Vagina (tissue), 2 donors: Measurements from ENCODE around the gene RAB20. TPM values are rescaled to one million over a fixed set of nuclear protein-coding genes. Genes with fewer than 3 reads are reported as not detected.
"Not testable (repeated sequence)": the region's sequence is repeated elsewhere in the genome, so short reads cannot be mapped to it uniquely, and the experiment has no call there.

Experiments
- DNase-seq, 2 donors: peaks; one replicate each; pipeline ENCODE4 v3.0.0-alpha.2; 2017; ENCODE audit errors: extremely low spot score in 2 of 2
- H3K27ac ChIP-seq: fragments of 200-600 bp; sonication (generic); one replicate; pipeline ENCODE4 v1.5.1; 2019
- H3K27me3 ChIP-seq: fragments of 200-600 bp; sonication (generic); one replicate; pipeline ENCODE4 v1.5.1; 2019
- H3K36me3 ChIP-seq, 2 donors: fragments of 200-600 bp; sonication (generic); one replicate each; pipeline ENCODE4 v1.5.1; 2017 to 2019
- H3K4me1 ChIP-seq: fragments of 200-600 bp; sonication (generic); one replicate; pipeline ENCODE4 v1.5.1; 2019
- H3K4me3 ChIP-seq, 2 donors: fragments of 200-600 bp; sonication (generic); 1 replicate in 1 of 2; 2 replicates in 1 of 2; pipeline ENCODE4 v1.5.1; 2016 to 2019
- H3K9me3 ChIP-seq: fragments of 200-600 bp; sonication (generic); one replicate; pipeline ENCODE4 v1.5.1; 2019
- POLR2A ChIP-seq, 2 donors: fragments of 450-650 bp; IDR thresholded peaks; one replicate each; pipeline ENCODE4 v1.6.1; 2017; ENCODE audit warnings: antibody characterized with exemption in 2 of 2, mild to moderate bottlenecking in 2 of 2, moderate library complexity in 2 of 2
- POLR2AphosphoS5 ChIP-seq, 2 donors: sonication (generic); formaldehyde crosslinking; IDR thresholded peaks; one replicate each; pipeline ENCODE4 v1.9.0; 2017; ENCODE audit warnings: antibody characterized with exemption in 2 of 2, mild to moderate bottlenecking in 2 of 2, low read depth in 1 of 2; ENCODE audit not compliant: insufficient read depth in 1 of 2
- intact Hi-C: fragments of 100-400 bp; cut with DNase I; formaldehyde crosslinking; loops from one replicate; pipeline ENCODE4 v1.15.1; 2023
- total RNA-seq: library from RNA; depleted of rRNA; stranded (reverse); fragments of >200 nt; gene quantifications from one replicate; pipeline ENCODE4 v1.2.3, GENCODE V29; 2016
- TF ChIP-seq, protein P1 (sequence below), 3 experiments: fragments of 450-650 bp in 2 of 3; fragments of 200-600 bp in 1 of 3; sonication (generic) in 1 of 3; IDR thresholded peaks; one replicate each; pipeline ENCODE4 v1.5.1; 2017 to 2019; ENCODE audit warnings: antibody characterized with exemption in 3 of 3, mild to moderate bottlenecking in 2 of 3, moderate library complexity in 2 of 3

The RAB20 gene
- total RNA-seq, 1 donor from 2014 or later = 15.2 TPM

DNA sequence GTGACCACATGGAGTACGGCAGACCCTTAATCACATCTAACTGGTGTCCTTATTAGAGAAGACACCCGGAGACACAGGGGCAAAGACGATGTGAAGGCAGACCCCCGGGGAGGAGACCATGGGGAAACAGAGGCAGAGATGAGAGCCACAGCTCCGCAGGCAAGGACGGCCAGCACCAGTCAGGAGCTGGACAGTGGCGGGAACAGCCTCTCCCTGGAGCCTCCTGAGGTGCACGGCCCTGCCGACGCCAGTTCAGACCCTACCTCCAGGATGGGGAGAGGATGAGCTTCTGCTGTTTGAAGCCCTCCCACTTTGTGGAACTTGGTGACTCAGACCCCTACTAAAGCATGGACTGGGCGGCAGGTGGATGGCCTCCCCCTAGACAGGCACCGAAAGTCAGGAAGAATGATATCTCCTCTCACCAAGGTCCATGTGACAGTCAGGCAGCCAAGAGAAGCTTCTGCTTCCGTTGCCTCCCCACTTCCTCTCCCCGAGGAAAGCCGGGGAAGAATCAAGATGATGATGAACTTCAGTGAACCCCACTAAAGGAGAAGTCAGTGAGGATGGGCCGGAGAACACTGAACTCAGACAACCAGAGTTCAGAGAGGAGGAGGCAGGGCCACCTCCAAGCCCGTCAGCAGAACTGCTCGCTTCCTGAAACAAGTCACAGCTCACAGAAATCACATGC is 25.4 kb downstream of the RAB20 start:
- DNase-seq = no peak
- no peaks in the 10 kb centered on the region for H3K27me3 ChIP-seq
- no peak overlapping the region for H3K27ac ChIP-seq
- H3K9me3 ChIP-seq = no peaks in the 10 kb centered on the region
- no peaks in the 10 kb centered on the region for H3K4me1 ChIP-seq
- intact Hi-C loops = no loop called here
- H3K4me3 ChIP-seq = no peak overlapping the region
- no peaks in the 10 kb centered on the region for H3K36me3 ChIP-seq
- TF ChIP-seq POLR2A (IDR thresholded peaks at IDR 0.05) (no peak), POLR2AphosphoS5 (IDR thresholded peaks at IDR 0.05; ENCODE audit: insufficient read depth in 1 of 2, low read depth in 1 of 2) (no peak)
- TF ChIP-seq, protein P1, sequence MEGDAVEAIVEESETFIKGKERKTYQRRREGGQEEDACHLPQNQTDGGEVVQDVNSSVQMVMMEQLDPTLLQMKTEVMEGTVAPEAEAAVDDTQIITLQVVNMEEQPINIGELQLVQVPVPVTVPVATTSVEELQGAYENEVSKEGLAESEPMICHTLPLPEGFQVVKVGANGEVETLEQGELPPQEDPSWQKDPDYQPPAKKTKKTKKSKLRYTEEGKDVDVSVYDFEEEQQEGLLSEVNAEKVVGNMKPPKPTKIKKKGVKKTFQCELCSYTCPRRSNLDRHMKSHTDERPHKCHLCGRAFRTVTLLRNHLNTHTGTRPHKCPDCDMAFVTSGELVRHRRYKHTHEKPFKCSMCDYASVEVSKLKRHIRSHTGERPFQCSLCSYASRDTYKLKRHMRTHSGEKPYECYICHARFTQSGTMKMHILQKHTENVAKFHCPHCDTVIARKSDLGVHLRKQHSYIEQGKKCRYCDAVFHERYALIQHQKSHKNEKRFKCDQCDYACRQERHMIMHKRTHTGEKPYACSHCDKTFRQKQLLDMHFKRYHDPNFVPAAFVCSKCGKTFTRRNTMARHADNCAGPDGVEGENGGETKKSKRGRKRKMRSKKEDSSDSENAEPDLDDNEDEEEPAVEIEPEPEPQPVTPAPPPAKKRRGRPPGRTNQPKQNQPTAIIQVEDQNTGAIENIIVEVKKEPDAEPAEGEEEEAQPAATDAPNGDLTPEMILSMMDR (IDR thresholded peaks at IDR 0.05) = no peak

DNA sequence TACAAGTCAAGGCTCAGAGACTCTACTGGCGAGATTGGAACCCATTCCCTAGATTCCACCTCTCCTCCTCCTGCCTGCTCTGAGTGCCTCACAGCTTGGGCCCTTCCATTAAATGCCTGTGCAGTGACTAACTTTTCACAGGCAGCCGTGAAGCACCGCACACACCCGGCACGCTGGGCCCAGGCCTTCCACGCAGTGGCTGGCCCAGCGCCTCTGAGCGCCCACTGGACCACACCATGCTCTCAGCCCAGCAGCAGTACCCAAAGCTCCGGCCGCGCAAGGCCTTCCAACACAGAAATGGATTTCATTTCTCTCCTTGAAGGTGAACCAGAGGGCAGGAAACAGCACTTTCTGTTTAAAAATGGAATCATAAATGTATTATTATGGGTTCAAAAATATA is 26.0 kb downstream of the RAB20 start:
- Histone ChIP-seq H3K27me3 (no peaks in the 10 kb centered on the region), H3K36me3 (no peaks in the 10 kb centered on the region), H3K9me3 (no peaks in the 10 kb centered on the region), H3K27ac (no peak overlapping the region), H3K4me3 (no peak overlapping the region), H3K4me1 (no peaks in the 10 kb centered on the region)
- intact Hi-C loops = no loop called here
- TF ChIP-seq, protein P1 (IDR thresholded peaks at IDR 0.05) = no peak
- TF ChIP-seq POLR2A (IDR thresholded peaks at IDR 0.05) (no peak), POLR2AphosphoS5 (IDR thresholded peaks at IDR 0.05; ENCODE audit: insufficient read depth in 1 of 2, low read depth in 1 of 2) (no peak)
- DNase-seq = no peak

DNA sequence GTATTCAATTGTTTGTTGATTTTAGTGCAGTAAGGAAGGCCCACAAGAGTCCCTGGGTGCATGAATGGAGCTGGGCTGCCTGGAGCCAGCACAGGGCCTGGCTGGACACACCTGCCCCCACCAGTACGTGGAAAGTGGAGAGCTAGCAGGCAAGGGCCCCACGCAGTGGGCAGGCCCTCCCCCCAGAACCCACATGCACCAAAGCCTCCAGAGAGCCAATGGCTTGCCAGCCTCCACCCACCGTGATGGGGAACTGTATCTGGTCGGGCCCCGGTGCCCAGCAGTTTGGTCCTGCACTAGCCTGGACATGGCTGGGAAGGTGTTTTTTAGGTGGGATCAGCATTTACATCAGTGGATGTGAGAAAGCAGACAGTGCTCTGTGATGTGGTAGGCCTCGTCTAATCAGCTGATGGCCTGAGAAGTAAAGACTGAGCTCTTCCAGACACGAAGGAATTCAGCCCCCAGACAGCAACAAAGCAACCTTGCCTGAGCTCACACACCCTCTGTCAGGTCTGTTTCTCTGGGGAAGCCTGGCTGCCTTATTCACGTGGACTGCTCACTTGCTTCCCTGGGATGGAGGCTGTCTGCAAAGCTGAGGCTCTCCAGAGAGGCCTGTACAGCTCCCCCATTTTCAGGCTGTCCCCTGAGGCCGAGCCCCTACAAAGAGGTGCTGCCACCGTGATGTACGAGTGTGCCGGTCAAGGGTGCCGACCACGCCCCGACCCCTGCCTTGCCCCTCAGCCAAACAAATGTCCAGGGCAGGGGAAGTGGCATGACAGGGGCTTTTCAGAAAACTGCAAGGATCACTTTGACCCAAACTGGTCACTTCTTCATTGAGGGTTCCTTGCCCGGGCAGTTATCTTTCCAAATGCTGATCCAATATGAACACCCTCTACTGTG is 27.5 kb downstream of the RAB20 start:
- no peak overlapping the region for H3K27ac ChIP-seq
- H3K27me3 ChIP-seq = no peaks in the 10 kb centered on the region
- DNase-seq = no peak
- no peak overlapping the region for H3K4me3 ChIP-seq
- TF ChIP-seq POLR2A (IDR thresholded peaks at IDR 0.05) = no peak
- TF ChIP-seq, protein P1 (IDR thresholded peaks at IDR 0.05) = no peak
- TF ChIP-seq POLR2AphosphoS5 (IDR thresholded peaks at IDR 0.05; ENCODE audit: insufficient read depth in 1 of 2, low read depth in 1 of 2) = no peak
- intact Hi-C loops = no loop called here
- no peaks in the 10 kb centered on the region for H3K4me1 ChIP-seq
- H3K9me3 ChIP-seq = no peaks in the 10 kb centered on the region
- no peaks in the 10 kb centered on the region for H3K36me3 ChIP-seq

DNA sequence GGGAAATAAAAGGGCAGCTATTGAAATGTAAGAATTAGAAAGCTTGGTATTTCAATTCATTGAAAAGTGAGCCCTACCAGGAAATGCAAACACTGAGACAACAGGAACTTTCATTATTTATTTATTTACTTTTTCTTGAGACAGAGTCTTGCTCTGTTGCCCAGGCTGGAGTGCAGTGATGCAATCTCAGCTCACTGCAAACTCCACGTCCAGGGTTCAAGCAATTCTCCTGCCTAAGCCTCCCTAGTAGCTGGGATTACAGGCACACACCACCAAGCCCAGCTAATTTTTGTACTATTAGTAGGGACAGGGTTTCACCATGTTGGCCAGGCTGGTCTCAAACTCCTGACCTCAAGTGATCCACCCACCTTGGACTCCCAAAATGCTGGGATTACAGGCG is 29.3 kb downstream of the RAB20 start:
- DNase-seq, H3K4me1 ChIP-seq, H3K27me3 ChIP-seq, H3K4me3 ChIP-seq, H3K9me3 ChIP-seq, H3K27ac ChIP-seq, H3K36me3 ChIP-seq, intact Hi-C loops: not testable (repeated sequence)

DNA sequence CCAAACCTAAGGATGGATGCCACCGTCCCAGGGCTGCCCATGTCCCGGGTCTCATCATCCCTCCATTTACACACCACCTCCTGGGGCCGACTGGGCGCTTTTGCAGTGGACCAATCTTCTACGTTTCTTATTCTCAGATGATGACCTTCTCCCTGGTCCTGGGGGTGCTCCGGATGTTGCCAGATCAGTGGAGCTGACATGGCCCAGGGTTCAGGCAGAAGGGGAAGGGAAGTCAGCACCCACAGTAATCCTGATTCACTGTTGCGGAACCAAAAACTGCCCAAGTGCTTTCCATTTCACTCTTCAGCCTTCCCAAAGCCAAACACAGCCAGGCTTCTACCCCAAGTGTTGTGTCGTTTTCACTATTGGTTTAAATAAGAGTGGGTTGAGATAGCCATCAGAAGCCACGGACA is 29.8 kb downstream of the RAB20 start:
- Histone ChIP-seq H3K4me3 (no peak overlapping the region), H3K9me3 (no peaks in the 10 kb centered on the region), H3K27ac (no peak overlapping the region), H3K27me3 (no peaks in the 10 kb centered on the region), H3K4me1 (no peaks in the 10 kb centered on the region), H3K36me3 (no peaks in the 10 kb centered on the region)
- intact Hi-C loops = no loop called here
- TF ChIP-seq, protein P1 (IDR thresholded peaks at IDR 0.05) = no peak
- TF ChIP-seq POLR2AphosphoS5 (IDR thresholded peaks at IDR 0.05; ENCODE audit: insufficient read depth in 1 of 2, low read depth in 1 of 2) (no peak), POLR2A (IDR thresholded peaks at IDR 0.05) (no peak)
- no peak for DNase-seq
